ENCODE results near the gene OCSTAMP. TPM values are rescaled to one million over a fixed set of nuclear protein-coding genes. Genes with fewer than 3 reads are reported as not detected.

Gene OCSTAMP
- total RNA-seq, 1 donor from 2014 or later: not detected

GRCh38 chr20:46543033-46543432, 7.4 kb downstream of the OCSTAMP start:
- Histone ChIP-seq H3K9ac (no peak overlapping the region), H2AFZ (replicated peaks) (no peak overlapping the region), H3K4me3 (no peak overlapping the region), H3K79me2 (ENCODE audit: low read depth) (no peaks in the 10 kb centered on the region), H3K36me3 (no peaks in the 10 kb centered on the region), H3K9me3 (ENCODE audit: low read depth) (no peaks in the 10 kb centered on the region), H3K27ac (no peak overlapping the region), H3K4me2 (no peak overlapping the region), H3K27me3 (no peaks in the 10 kb centered on the region), H4K20me1 (ENCODE audit: low read depth) (no peaks in the 10 kb centered on the region), H3K4me1 (no peaks in the 10 kb centered on the region), H3F3A (ENCODE audit: low read depth) (no peaks in the 10 kb centered on the region)
- TF ChIP-seq EZH2 (IDR thresholded peaks at IDR 0.05) (no peak), EZH2phosphoT487 (IDR thresholded peaks at IDR 0.05) (no peak), CTCF (IDR thresholded peaks at IDR 0.05) (no peak)
- H3K27ac Mint-ChIP-seq: no peak overlapping the region
- no peaks in the 10 kb centered on the region for H3K4me1 Mint-ChIP-seq
- no peaks in the 10 kb centered on the region for H3K9me3 Mint-ChIP-seq
- DNase-seq (ENCODE audit: low spot score): no peak
- no peak overlapping the region for H3K4me3 Mint-ChIP-seq
- no peaks in the 10 kb centered on the region for H3K27me3 Mint-ChIP-seq (ENCODE audit: insufficient read depth, low read depth)
- H3K36me3 Mint-ChIP-seq: no peaks in the 10 kb centered on the region

- Histone ChIP-seq H3K27me3 (no peaks in the 10 kb centered on the region), H4K20me1 (ENCODE audit: low read depth) (no peaks in the 10 kb centered on the region), H3F3A (ENCODE audit: low read depth) (no peaks in the 10 kb centered on the region), H3K27ac (no peak overlapping the region), H3K4me1 (no peaks in the 10 kb centered on the region), H2AFZ (replicated peaks) (no peak overlapping the region), H3K9ac (no peak overlapping the region), H3K4me3 (no peak overlapping the region), H3K4me2 (no peak overlapping the region), H3K9me3 (ENCODE audit: low read depth) (no peaks in the 10 kb centered on the region), H3K79me2 (ENCODE audit: low read depth) (no peaks in the 10 kb centered on the region), H3K36me3 (no peaks in the 10 kb centered on the region)
- TF ChIP-seq EZH2 (IDR thresholded peaks at IDR 0.05): no peak
- no peak for TF ChIP-seq EZH2phosphoT487 (IDR thresholded peaks at IDR 0.05)
- TF ChIP-seq CTCF (IDR thresholded peaks at IDR 0.05): no peak
- no peaks in the 10 kb centered on the region for H3K36me3 Mint-ChIP-seq
- DNase-seq (ENCODE audit: low spot score): no peak
- no peaks in the 10 kb centered on the region for H3K9me3 Mint-ChIP-seq
- H3K4me1 Mint-ChIP-seq: no peaks in the 10 kb centered on the region
- H3K27ac Mint-ChIP-seq: no peak overlapping the region
- H3K4me3 Mint-ChIP-seq: no peak overlapping the region
- no peaks in the 10 kb centered on the region for H3K27me3 Mint-ChIP-seq (ENCODE audit: insufficient read depth, low read depth)
These were observed 9.1 kb downstream of the OCSTAMP start for GRCh38 chr20:46541229-46541935.

- Histone ChIP-seq H3K9ac (no peak overlapping the region), H4K20me1 (ENCODE audit: low read depth) (no peaks in the 10 kb centered on the region), H3K79me2 (ENCODE audit: low read depth) (no peaks in the 10 kb centered on the region), H3K4me2 (no peak overlapping the region), H2AFZ (replicated peaks) (no peak overlapping the region), H3K4me3 (no peak overlapping the region), H3K27me3 (no peaks in the 10 kb centered on the region), H3F3A (ENCODE audit: low read depth) (no peaks in the 10 kb centered on the region), H3K9me3 (ENCODE audit: low read depth) (no peaks in the 10 kb centered on the region), H3K27ac (no peak overlapping the region), H3K4me1 (no peaks in the 10 kb centered on the region), H3K36me3 (no peaks in the 10 kb centered on the region)
- no peaks in the 10 kb centered on the region for H3K9me3 Mint-ChIP-seq
- H3K27ac Mint-ChIP-seq: no peak overlapping the region
- no peaks in the 10 kb centered on the region for H3K27me3 Mint-ChIP-seq (ENCODE audit: insufficient read depth, low read depth)
- H3K4me3 Mint-ChIP-seq: no peak overlapping the region
- no peaks in the 10 kb centered on the region for H3K4me1 Mint-ChIP-seq
- TF ChIP-seq EZH2 (IDR thresholded peaks at IDR 0.05) (no peak), EZH2phosphoT487 (IDR thresholded peaks at IDR 0.05) (no peak), CTCF (IDR thresholded peaks at IDR 0.05) (peak; percentile 32)
- H3K36me3 Mint-ChIP-seq: no peaks in the 10 kb centered on the region
- DNase-seq (ENCODE audit: low spot score): no peak
These were observed 11.3 kb downstream of the OCSTAMP start for GRCh38 chr20:46539113-46539512.
